Breast epithelium (tissue), 3 donors: Measurements from ENCODE around the gene OR51E1.

Source experiments
- POLR2A ChIP-seq: fragments of 450-650 bp; IDR thresholded peaks from one replicate; pipeline ENCODE4 v1.6.1; 2016; ENCODE audit warnings: antibody characterized with exemption, mild to moderate bottlenecking, moderate library complexity
- TF ChIP-seq, protein P1 (sequence below), 3 donors: fragments of 450-650 bp; IDR thresholded peaks; one replicate each; pipeline ENCODE4 v1.5.1; 2016 to 2017; ENCODE audit warnings: antibody characterized with exemption in 3 of 3, mild to moderate bottlenecking in 3 of 3, moderate library complexity in 3 of 3

DNA sequence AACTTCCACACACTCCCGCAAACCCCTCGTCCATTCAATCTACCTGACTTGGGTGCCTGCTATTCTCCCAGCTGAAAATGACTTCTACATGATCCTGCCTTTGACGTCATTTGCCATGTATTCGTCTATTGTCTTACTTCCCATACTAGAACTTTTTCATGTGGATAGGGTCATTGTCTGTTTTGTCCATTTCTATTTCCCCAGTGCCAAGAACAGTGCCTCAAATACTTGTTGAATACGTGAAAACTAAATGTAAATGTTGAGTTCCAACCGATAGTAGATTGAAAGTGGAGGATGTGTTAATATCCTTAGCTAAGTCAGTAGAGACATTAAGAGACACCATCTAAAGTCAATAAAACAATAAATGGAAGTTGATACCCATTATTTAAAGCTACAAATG is 36.7 kb upstream of the OR51E1 start:
- TF ChIP-seq, protein P1, sequence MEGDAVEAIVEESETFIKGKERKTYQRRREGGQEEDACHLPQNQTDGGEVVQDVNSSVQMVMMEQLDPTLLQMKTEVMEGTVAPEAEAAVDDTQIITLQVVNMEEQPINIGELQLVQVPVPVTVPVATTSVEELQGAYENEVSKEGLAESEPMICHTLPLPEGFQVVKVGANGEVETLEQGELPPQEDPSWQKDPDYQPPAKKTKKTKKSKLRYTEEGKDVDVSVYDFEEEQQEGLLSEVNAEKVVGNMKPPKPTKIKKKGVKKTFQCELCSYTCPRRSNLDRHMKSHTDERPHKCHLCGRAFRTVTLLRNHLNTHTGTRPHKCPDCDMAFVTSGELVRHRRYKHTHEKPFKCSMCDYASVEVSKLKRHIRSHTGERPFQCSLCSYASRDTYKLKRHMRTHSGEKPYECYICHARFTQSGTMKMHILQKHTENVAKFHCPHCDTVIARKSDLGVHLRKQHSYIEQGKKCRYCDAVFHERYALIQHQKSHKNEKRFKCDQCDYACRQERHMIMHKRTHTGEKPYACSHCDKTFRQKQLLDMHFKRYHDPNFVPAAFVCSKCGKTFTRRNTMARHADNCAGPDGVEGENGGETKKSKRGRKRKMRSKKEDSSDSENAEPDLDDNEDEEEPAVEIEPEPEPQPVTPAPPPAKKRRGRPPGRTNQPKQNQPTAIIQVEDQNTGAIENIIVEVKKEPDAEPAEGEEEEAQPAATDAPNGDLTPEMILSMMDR (IDR thresholded peaks at IDR 0.05): no peak
- TF ChIP-seq POLR2A: no peak
